Measurements from ENCODE around the gene PLAA. TPM values are rescaled to one million over a fixed set of nuclear protein-coding genes. Genes with fewer than 3 reads are reported as not detected.

PLAA gene
- polyA plus RNA-seq, 1 experiment: 27.3 TPM

- H3K27ac ChIP-seq (ENCODE audit: low read depth, low read length): no peak overlapping the region
- DNase-seq (ENCODE audit: low read depth, low spot score): no peak
- no peak for TF ChIP-seq CTCF (IDR thresholded peaks at IDR 0.05; ENCODE audit: low read depth, low read length)
- POLR2A ChIA-PET: interaction anchor here (0.7 to 1.7 kb wide), 2 partner anchors 9 to 177 kb away, joined by 3 to 15 read pairs; partner anchors contain the start of gene IFT74
- no peaks in the 10 kb centered on the region for H3K27me3 ChIP-seq (ENCODE audit: control insufficient read depth, insufficient read depth, low read length)
- peak overlapping the region; percentile 92 for H3K4me3 ChIP-seq (ENCODE audit: low read depth, low read length)
- H3K9me3 ChIP-seq (ENCODE audit: control insufficient read depth, insufficient read depth, low read length): peaks cover 5% of the 10 kb centered on the region; the same call in 1 of the 2 replicates
- CTCF ChIA-PET: no interaction called here
Measured at GRCh38 chr9:26947736-26948135, 694 bp upstream of the PLAA start.

GRCh38 chr9:26945591-26945990 lies 1.5 kb downstream of the PLAA start:
- no peak for DNase-seq (ENCODE audit: low read depth, low spot score)
- CTCF ChIA-PET: no interaction called here
- H3K9me3 ChIP-seq (ENCODE audit: control insufficient read depth, insufficient read depth, low read length): peaks cover 5% of the 10 kb centered on the region; the same call in 1 of the 2 replicates
- peak overlapping the region; percentile 92 for H3K4me3 ChIP-seq (ENCODE audit: low read depth, low read length)
- no peak for TF ChIP-seq CTCF (IDR thresholded peaks at IDR 0.05; ENCODE audit: low read depth, low read length)
- H3K27me3 ChIP-seq (ENCODE audit: control insufficient read depth, insufficient read depth, low read length): no peaks in the 10 kb centered on the region
- POLR2A ChIA-PET: interaction anchor here (1.1 kb wide), 1 partner anchor 10 kb away, joined by 3 read pairs; no protein-coding TSS in a partner anchor
- H3K27ac ChIP-seq (ENCODE audit: low read depth, low read length): no peak overlapping the region

GRCh38 chr9:26940779-26941178 lies 6.3 kb downstream of the PLAA start:
- DNase-seq (ENCODE audit: low read depth, low spot score): no peak
- H3K4me3 ChIP-seq (ENCODE audit: low read depth, low read length): no peak overlapping the region
- CTCF ChIA-PET: interaction anchor here (1.2 kb wide), 1 partner anchor 393 kb away, joined by 3 read pairs; no protein-coding TSS in a partner anchor
- TF ChIP-seq CTCF (IDR thresholded peaks at IDR 0.05; ENCODE audit: low read depth, low read length): no peak
- POLR2A ChIA-PET: no interaction called here
- peaks cover 9% of the 10 kb centered on the region for H3K9me3 ChIP-seq (ENCODE audit: control insufficient read depth, insufficient read depth, low read length)
- H3K27ac ChIP-seq (ENCODE audit: low read depth, low read length): no peak overlapping the region
- no peaks in the 10 kb centered on the region for H3K27me3 ChIP-seq (ENCODE audit: control insufficient read depth, insufficient read depth, low read length)

GRCh38 chr9:26939955-26940711 lies 6.9 kb downstream of the PLAA start:
- H3K27ac ChIP-seq (ENCODE audit: low read depth, low read length): no peak overlapping the region
- no peaks in the 10 kb centered on the region for H3K27me3 ChIP-seq (ENCODE audit: control insufficient read depth, insufficient read depth, low read length)
- peaks cover 9% of the 10 kb centered on the region for H3K9me3 ChIP-seq (ENCODE audit: control insufficient read depth, insufficient read depth, low read length)
- ChIA-PET POLR2A (no interaction called here), CTCF (no interaction called here)
- no peak overlapping the region for H3K4me3 ChIP-seq (ENCODE audit: low read depth, low read length)
- DNase-seq (ENCODE audit: low read depth, low spot score): no peak
- no peak for TF ChIP-seq CTCF (IDR thresholded peaks at IDR 0.05; ENCODE audit: low read depth, low read length)

- no peak overlapping the region for H3K4me3 ChIP-seq (ENCODE audit: low read depth, low read length)
- no peak overlapping the region for H3K27ac ChIP-seq (ENCODE audit: low read depth, low read length)
- H3K9me3 ChIP-seq (ENCODE audit: control insufficient read depth, insufficient read depth, low read length): peaks cover 9% of the 10 kb centered on the region
- CTCF ChIA-PET: no interaction called here
- DNase-seq (ENCODE audit: low read depth, low spot score): no peak
- POLR2A ChIA-PET: no interaction called here
- no peaks in the 10 kb centered on the region for H3K27me3 ChIP-seq (ENCODE audit: control insufficient read depth, insufficient read depth, low read length)
- no peak for TF ChIP-seq CTCF (IDR thresholded peaks at IDR 0.05; ENCODE audit: low read depth, low read length)
Measured at GRCh38 chr9:26937816-26938371, 9.1 kb downstream of the PLAA start.

All from AG04450 (cell line).